ENCODE results near the gene FCER1G.

The FCER1G gene

DNA sequence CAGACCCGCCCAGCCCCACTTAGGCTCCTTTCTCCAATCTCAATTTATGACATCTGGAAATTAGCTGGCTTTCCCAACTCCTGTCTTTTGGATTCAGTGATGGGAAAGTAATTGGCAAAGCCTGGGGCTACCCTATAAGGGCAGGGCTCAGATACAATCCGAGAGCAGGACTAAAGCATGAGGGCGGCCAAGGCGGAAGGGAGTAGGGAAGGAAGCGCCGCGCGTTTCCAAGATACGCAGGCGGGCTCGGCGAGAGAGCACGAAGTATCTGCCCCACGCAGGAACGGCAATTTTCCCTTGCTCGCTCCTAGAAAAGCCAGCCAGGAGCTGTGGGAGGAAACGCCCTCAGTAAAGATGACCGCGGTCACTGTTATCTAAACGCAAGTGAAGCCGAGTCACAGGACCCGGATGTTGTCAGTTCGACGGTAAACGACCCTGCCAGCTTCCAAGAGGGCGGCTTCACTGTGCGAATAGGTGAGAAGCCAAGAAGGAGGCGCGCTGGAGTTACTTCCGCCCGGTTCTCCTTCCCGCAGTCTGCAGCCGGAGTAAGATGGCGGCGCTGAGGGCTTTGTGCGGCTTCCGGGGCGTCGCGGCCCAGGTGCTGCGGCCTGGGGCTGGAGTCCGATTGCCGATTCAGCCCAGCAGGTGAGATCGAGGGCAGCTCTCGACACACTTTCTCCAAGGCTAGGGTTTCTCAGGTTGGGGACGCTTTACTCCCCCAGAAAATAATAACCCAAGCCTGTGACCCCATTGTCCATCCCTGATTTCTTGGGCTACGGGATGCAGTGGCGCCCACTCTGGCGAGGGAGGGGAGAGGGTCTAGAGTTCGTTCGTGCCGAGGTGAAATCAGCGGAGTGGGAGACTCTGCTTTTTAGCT is 13.0 kb upstream of the FCER1G start, which contains the start of gene NDUFS2:
Gene NDUFS2 (plus strand): TSS at position 532 of the 877 bp plus-strand sequence. CDS start 19 bp downstream, at position 551.
- H3K4me3 ChIP-seq (replicated peaks; ENCODE audit: low read depth, low read length): peak within 1 kb of the TSS; percentile 81
- TF ChIP-seq, protein P1, sequence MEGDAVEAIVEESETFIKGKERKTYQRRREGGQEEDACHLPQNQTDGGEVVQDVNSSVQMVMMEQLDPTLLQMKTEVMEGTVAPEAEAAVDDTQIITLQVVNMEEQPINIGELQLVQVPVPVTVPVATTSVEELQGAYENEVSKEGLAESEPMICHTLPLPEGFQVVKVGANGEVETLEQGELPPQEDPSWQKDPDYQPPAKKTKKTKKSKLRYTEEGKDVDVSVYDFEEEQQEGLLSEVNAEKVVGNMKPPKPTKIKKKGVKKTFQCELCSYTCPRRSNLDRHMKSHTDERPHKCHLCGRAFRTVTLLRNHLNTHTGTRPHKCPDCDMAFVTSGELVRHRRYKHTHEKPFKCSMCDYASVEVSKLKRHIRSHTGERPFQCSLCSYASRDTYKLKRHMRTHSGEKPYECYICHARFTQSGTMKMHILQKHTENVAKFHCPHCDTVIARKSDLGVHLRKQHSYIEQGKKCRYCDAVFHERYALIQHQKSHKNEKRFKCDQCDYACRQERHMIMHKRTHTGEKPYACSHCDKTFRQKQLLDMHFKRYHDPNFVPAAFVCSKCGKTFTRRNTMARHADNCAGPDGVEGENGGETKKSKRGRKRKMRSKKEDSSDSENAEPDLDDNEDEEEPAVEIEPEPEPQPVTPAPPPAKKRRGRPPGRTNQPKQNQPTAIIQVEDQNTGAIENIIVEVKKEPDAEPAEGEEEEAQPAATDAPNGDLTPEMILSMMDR (IDR thresholded peaks at IDR 0.05; ENCODE audit: low read length, missing control alignments): peak; percentile 12
- peak; percentile 100 for DNase-seq (ENCODE audit: low read depth)

DNA sequence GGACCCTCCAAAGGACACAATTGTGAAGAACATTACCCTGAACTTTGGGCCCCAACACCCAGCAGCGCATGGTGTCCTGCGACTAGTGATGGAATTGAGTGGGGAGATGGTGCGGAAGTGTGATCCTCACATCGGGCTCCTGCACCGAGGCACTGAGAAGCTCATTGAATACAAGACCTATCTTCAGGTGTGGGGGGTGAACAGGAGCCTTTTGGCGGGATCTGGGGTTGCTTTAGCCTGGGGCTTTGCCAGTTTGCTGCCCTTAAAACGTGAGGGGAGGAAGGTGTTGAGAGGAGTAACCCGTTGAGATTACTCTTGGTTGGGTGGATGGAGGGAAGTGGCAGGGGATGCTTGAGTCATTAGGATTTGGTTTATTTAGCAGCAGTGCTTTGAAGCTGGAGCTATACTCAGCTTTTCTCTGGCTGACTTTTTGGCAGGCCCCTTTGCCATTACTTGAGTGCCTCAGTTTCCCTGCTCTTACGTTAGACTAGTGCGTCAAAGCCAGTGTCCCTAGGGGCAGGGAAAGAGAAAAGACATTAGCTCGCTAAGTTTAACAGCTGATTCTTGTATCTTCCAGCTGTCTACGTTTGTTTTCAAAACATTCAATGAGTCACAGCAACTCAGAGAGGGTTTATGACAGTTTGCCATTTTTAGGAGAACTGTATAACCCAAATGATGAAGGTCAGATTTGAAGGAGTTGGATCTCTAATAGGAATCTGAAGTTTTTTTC is 8.5 kb upstream of the FCER1G start:
- DNase-seq (ENCODE audit: low read depth): peak; percentile 80
- no peak overlapping the region for H3K4me3 ChIP-seq (replicated peaks; ENCODE audit: low read depth, low read length)
- TF ChIP-seq, protein P1 (IDR thresholded peaks at IDR 0.05; ENCODE audit: low read length, missing control alignments): no peak

- DNase-seq (ENCODE audit: low read depth): peak; percentile 93
- H3K4me3 ChIP-seq (replicated peaks; ENCODE audit: low read depth, low read length): no peak overlapping the region
- TF ChIP-seq, protein P1 (IDR thresholded peaks at IDR 0.05; ENCODE audit: low read length, missing control alignments): no peak
Observed at GRCh38 chr1:161207173-161207572, 7.9 kb upstream of the FCER1G start.

GRCh38 chr1:161209790-161210409 is 5.2 kb upstream of the FCER1G start:
- TF ChIP-seq, protein P1 (IDR thresholded peaks at IDR 0.05; ENCODE audit: low read length, missing control alignments): peak; percentile 94
- DNase-seq (ENCODE audit: low read depth): peak; percentile 77
- H3K4me3 ChIP-seq (replicated peaks; ENCODE audit: low read depth, low read length): no peak overlapping the region

- TF ChIP-seq, protein P1 (IDR thresholded peaks at IDR 0.05; ENCODE audit: low read length, missing control alignments): no peak
- no peak overlapping the region for H3K4me3 ChIP-seq (replicated peaks; ENCODE audit: low read depth, low read length)
- no peak for DNase-seq (ENCODE audit: low read depth)
Observed at GRCh38 chr1:161214369-161214768, 726 bp upstream of the FCER1G start.

- peak; percentile 83 for DNase-seq (ENCODE audit: low read depth)
- no peak overlapping the region for H3K4me3 ChIP-seq (replicated peaks; ENCODE audit: low read depth, low read length)
Observed at GRCh38 chr1:161216945-161217712, 2.0 kb downstream of the FCER1G start.

More at GRCh38 chr1:161216945-161217712, 2.0 kb downstream of the FCER1G start:
- TF ChIP-seq, protein P1 (IDR thresholded peaks at IDR 0.05; ENCODE audit: low read length, missing control alignments): no peak

Data from fibroblast of pulmonary artery (primary cell).